HAP-1 (cell line): ENCODE results near the gene ZNF276.
"Not testable (repeated sequence)": the region's sequence is repeated elsewhere in the genome, so short reads cannot be mapped to it uniquely, and the experiment has no call there.

Experiments
- DNase-seq, 2 experiments: peaks; one replicate each; pipeline ENCODE4 v3.0.0-alpha.2; 2016 to 2020; ENCODE audit warnings: low spot score in 2 of 2
- H3K27me3 ChIP-seq: fragments of 250-450 bp; sonication (Bioruptor Pico); 2 replicates; pipeline ENCODE4 v1.5.1; 2020; ENCODE audit warnings: low read depth, mild to moderate bottlenecking, moderate library complexity
- H3K36me3 ChIP-seq: fragments of 250-450 bp; sonication (Bioruptor Pico); replicated peaks from 2 replicates; pipeline ENCODE4 v1.5.1; 2020; ENCODE audit warnings: mild to moderate bottlenecking
- H3K4me1 ChIP-seq: fragments of 250-450 bp; sonication (Bioruptor Pico); 2 replicates; pipeline ENCODE4 v1.5.1; 2020; ENCODE audit warnings: mild to moderate bottlenecking
- H3K4me3 ChIP-seq: fragments of 250-450 bp; sonication (Bioruptor Pico); 2 replicates; pipeline ENCODE4 v1.5.1; 2020; ENCODE audit warnings: mild to moderate bottlenecking, moderate library complexity
- H3K9me3 ChIP-seq: fragments of 250-450 bp; sonication (Bioruptor Pico); 2 replicates; pipeline ENCODE4 v1.5.1; 2020; ENCODE audit warnings: mild to moderate bottlenecking, moderate library complexity
- in situ Hi-C: fragments of 300-500 bp; cut with MboI; formaldehyde crosslinking; loops from 3 replicates; pipeline ENCODE4 v1.14.3; 2020; ENCODE audit warnings: low sequenced_read_pairs, inconsistent platforms, mixed read lengths

ZNF276 gene

GRCh38 chr16:89746043-89746442 lies 24.7 kb downstream of the ZNF276 start:
- H3K36me3 ChIP-seq: peaks cover 89% of the 10 kb centered on the region
- DNase-seq: no peak
- no peaks in the 10 kb centered on the region for H3K27me3 ChIP-seq
- no peaks in the 10 kb centered on the region for H3K4me1 ChIP-seq
- in situ Hi-C loops: no loop called here
- no peak overlapping the region for H3K4me3 ChIP-seq
- H3K9me3 ChIP-seq: no peaks in the 10 kb centered on the region

- in situ Hi-C loops: no loop called here
- Histone ChIP-seq H3K4me3 (no peak overlapping the region), H3K9me3 (no peaks in the 10 kb centered on the region), H3K4me1 (no peaks in the 10 kb centered on the region), H3K27me3 (no peaks in the 10 kb centered on the region), H3K36me3 (peaks cover 86% of the 10 kb centered on the region)
- DNase-seq: no peak
These were observed 26.7 kb downstream of the ZNF276 start for GRCh38 chr16:89748076-89748475.

- H3K9me3 ChIP-seq: no peaks in the 10 kb centered on the region
- H3K36me3 ChIP-seq: peaks cover 83% of the 10 kb centered on the region
- no peak for DNase-seq
- no peaks in the 10 kb centered on the region for H3K27me3 ChIP-seq
- in situ Hi-C loops: no loop called here
- H3K4me1 ChIP-seq: no peaks in the 10 kb centered on the region
- H3K4me3 ChIP-seq: no peak overlapping the region
These were observed 27.6 kb downstream of the ZNF276 start for GRCh38 chr16:89748921-89749320.

GRCh38 chr16:89749637-89750036 lies 28.3 kb downstream of the ZNF276 start:
- in situ Hi-C loops: no loop called here
- Histone ChIP-seq H3K4me1 (no peaks in the 10 kb centered on the region), H3K27me3 (no peaks in the 10 kb centered on the region), H3K9me3 (no peaks in the 10 kb centered on the region), H3K36me3 (peaks cover 78% of the 10 kb centered on the region), H3K4me3 (no peak overlapping the region)
- no peak for DNase-seq

- no peaks in the 10 kb centered on the region for H3K4me1 ChIP-seq
- in situ Hi-C loops: no loop called here
- H3K36me3 ChIP-seq: peaks cover 83% of the 10 kb centered on the region
- no peak for DNase-seq
- H3K27me3 ChIP-seq: no peaks in the 10 kb centered on the region
- H3K9me3 ChIP-seq: no peaks in the 10 kb centered on the region
- H3K4me3 ChIP-seq: no peak overlapping the region
These were observed 38.5 kb downstream of the ZNF276 start for GRCh38 chr16:89759746-89760340.

GRCh38 chr16:89761304-89761922 lies 40.1 kb downstream of the ZNF276 start:
- in situ Hi-C loops: no loop called here
- Histone ChIP-seq H3K4me3 (no peak overlapping the region), H3K9me3 (no peaks in the 10 kb centered on the region), H3K27me3 (no peaks in the 10 kb centered on the region), H3K36me3 (peaks cover 81% of the 10 kb centered on the region), H3K4me1 (no peaks in the 10 kb centered on the region)
- no peak for DNase-seq

GRCh38 chr16:89764711-89765201 lies 43.4 kb downstream of the ZNF276 start:
- no peak overlapping the region for H3K4me3 ChIP-seq
- DNase-seq: no peak
- in situ Hi-C loops: no loop called here
- peaks cover 82% of the 10 kb centered on the region for H3K36me3 ChIP-seq
- H3K27me3 ChIP-seq: no peaks in the 10 kb centered on the region
- H3K4me1 ChIP-seq: no peaks in the 10 kb centered on the region
- H3K9me3 ChIP-seq: no peaks in the 10 kb centered on the region

- Histone ChIP-seq H3K9me3 (no peaks in the 10 kb centered on the region), H3K4me1 (no peaks in the 10 kb centered on the region), H3K27me3 (no peaks in the 10 kb centered on the region), H3K36me3 (peaks cover 82% of the 10 kb centered on the region), H3K4me3 (no peak overlapping the region)
- in situ Hi-C loops: no loop called here
- no peak for DNase-seq
These were observed 44.0 kb downstream of the ZNF276 start for GRCh38 chr16:89765292-89765830.

- H3K36me3 ChIP-seq: peaks cover 95% of the 10 kb centered on the region
- H3K4me3 ChIP-seq: no peak overlapping the region
- no peaks in the 10 kb centered on the region for H3K4me1 ChIP-seq
- no peaks in the 10 kb centered on the region for H3K9me3 ChIP-seq
- no peak for DNase-seq
- in situ Hi-C loops: no loop called here
- H3K27me3 ChIP-seq: no peaks in the 10 kb centered on the region
These were observed 49.0 kb downstream of the ZNF276 start for GRCh38 chr16:89770367-89770766.

- peaks cover 89% of the 10 kb centered on the region for H3K36me3 ChIP-seq
- no peaks in the 10 kb centered on the region for H3K4me1 ChIP-seq
- H3K4me3 ChIP-seq: no peak overlapping the region
- no peaks in the 10 kb centered on the region for H3K9me3 ChIP-seq
- no peak for DNase-seq
- in situ Hi-C loops: no loop called here
- no peaks in the 10 kb centered on the region for H3K27me3 ChIP-seq
These were observed 53.9 kb downstream of the ZNF276 start for GRCh38 chr16:89775223-89775622.

- H3K27me3 ChIP-seq, in situ Hi-C loops, DNase-seq, H3K4me3 ChIP-seq, H3K4me1 ChIP-seq, H3K9me3 ChIP-seq: not testable (repeated sequence)
- H3K36me3 ChIP-seq: peaks cover 79% of the 10 kb centered on the region
These were observed 56.9 kb downstream of the ZNF276 start for GRCh38 chr16:89778211-89778610.

- DNase-seq: no peak
- Histone ChIP-seq H3K9me3 (no peaks in the 10 kb centered on the region), H3K4me3 (no peak overlapping the region), H3K27me3 (no peaks in the 10 kb centered on the region), H3K4me1 (no peaks in the 10 kb centered on the region), H3K36me3 (peaks cover 73% of the 10 kb centered on the region)
- in situ Hi-C loops: no loop called here
These were observed 58.0 kb downstream of the ZNF276 start for GRCh38 chr16:89779231-89779908.

GRCh38 chr16:89779909-89780305 lies 58.6 kb downstream of the ZNF276 start:
- Histone ChIP-seq H3K4me1 (no peaks in the 10 kb centered on the region), H3K36me3 (peaks cover 76% of the 10 kb centered on the region), H3K4me3 (no peak overlapping the region), H3K27me3 (no peaks in the 10 kb centered on the region), H3K9me3 (no peaks in the 10 kb centered on the region)
- in situ Hi-C loops: no loop called here
- DNase-seq: no peak

GRCh38 chr16:89782489-89782888 lies 61.2 kb downstream of the ZNF276 start:
- no peak for DNase-seq
- Histone ChIP-seq H3K9me3 (no peaks in the 10 kb centered on the region), H3K36me3 (peaks cover 75% of the 10 kb centered on the region), H3K27me3 (no peaks in the 10 kb centered on the region), H3K4me3 (no peak overlapping the region), H3K4me1 (no peaks in the 10 kb centered on the region)
- in situ Hi-C loops: no loop called here
